HL-60 (cell line): ENCODE data around the gene STAT6.

Experiments used
- CTCF ChIP-seq: IDR thresholded peaks from one replicate; pipeline ENCODE4 v1.5.1; 2011; ENCODE audit warnings: low read length, control low read depth, inconsistent platforms; ENCODE audit not compliant: insufficient read depth
- POLR2AphosphoS5 ChIP-seq: IDR thresholded peaks from 2 replicates; pipeline ENCODE4 v1.6.1; 2012; ENCODE audit warnings: low read depth

GRCh38 chr12:57145460-57146059, 34.4 kb upstream of the STAT6 start:
- TF ChIP-seq CTCF (no peak), POLR2AphosphoS5 (no peak)
